ENCODE results near the gene RPSA. TPM values are rescaled to one million over a fixed set of nuclear protein-coding genes. Genes with fewer than 3 reads are reported as not detected.

The RPSA gene
- total RNA-seq, 4 donors from 2014 or later = 744 to 1,023 (median 854) TPM

DNA sequence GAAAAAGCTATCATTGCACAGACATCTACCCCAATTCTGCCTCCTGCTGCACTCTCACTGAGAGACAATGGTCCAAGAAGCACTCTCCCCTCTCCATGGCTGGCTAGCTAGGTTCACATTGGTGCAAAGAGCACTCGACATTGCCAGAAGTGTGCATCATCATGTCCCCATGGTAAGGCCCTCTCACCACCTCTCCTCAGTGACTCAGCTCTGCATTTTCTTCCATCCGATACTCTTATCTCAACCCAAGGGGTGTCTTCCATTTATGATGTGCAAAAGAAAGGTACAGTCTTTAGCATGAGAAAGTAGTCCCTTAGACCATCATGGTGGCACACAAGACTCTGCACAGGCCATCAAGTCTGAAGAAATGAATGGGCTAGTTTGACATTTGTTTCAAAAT, 14.0 kb downstream of the RPSA start:
- 94 to 95% methylated on average over 2 of the region's 2 CpGs for WGBS, 2 donors
- DNase-seq (ENCODE audit: low spot score in 2 of 2) = no peak
- Histone ChIP-seq H3K27me3 (no peaks in the 10 kb centered on the region), H3K27ac (no peak overlapping the region), H3K4me1 (peaks cover 0 to 6% (median 0%) of the 10 kb centered on the region in 4 donors), H3K36me3 (no peaks in the 10 kb centered on the region), H3K4me3 (no peak overlapping the region), H3K9me3 (no peaks in the 10 kb centered on the region)
- TF ChIP-seq EP300 (IDR thresholded peaks at IDR 0.05) = no peak
- no peak for TF ChIP-seq POLR2A (IDR thresholded peaks at IDR 0.05)
- TF ChIP-seq, protein P1, sequence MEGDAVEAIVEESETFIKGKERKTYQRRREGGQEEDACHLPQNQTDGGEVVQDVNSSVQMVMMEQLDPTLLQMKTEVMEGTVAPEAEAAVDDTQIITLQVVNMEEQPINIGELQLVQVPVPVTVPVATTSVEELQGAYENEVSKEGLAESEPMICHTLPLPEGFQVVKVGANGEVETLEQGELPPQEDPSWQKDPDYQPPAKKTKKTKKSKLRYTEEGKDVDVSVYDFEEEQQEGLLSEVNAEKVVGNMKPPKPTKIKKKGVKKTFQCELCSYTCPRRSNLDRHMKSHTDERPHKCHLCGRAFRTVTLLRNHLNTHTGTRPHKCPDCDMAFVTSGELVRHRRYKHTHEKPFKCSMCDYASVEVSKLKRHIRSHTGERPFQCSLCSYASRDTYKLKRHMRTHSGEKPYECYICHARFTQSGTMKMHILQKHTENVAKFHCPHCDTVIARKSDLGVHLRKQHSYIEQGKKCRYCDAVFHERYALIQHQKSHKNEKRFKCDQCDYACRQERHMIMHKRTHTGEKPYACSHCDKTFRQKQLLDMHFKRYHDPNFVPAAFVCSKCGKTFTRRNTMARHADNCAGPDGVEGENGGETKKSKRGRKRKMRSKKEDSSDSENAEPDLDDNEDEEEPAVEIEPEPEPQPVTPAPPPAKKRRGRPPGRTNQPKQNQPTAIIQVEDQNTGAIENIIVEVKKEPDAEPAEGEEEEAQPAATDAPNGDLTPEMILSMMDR (IDR thresholded peaks at IDR 0.05) = no peak

DNA sequence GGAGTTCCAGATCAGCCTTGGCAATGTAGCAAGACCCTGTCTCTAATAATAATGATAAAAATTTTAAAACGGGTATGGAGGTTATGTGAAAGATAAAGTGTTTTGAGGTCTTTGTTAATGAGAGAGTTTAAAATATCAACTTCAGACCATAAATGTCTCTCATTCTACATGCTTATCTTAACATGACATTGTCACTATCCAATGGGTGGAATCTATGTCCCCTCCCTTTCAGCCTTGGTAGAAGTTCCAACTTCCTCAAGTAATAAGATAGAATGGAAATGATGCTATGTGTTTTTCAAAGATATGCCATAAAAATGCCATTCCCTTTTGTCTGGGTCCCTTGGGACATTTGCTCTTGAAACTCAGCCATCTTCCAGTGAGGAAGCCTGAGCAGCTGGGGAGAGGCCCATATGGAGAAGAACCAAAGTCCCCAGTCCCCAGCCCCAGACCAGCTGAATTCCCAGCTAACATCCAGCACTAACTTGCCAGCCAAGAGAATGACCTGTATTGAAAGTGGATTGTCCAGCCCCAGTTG, 17.0 kb downstream of the RPSA start:
- TF ChIP-seq, protein P1 (IDR thresholded peaks at IDR 0.05) = no peak
- TF ChIP-seq EP300 (IDR thresholded peaks at IDR 0.05) (no peak), POLR2A (IDR thresholded peaks at IDR 0.05) (no peak)
- 88 to 95% methylated on average over 1 of the region's 1 CpG for WGBS, 2 donors
- H3K4me1 ChIP-seq = no peaks in the 10 kb centered on the region
- H3K27me3 ChIP-seq = no peaks in the 10 kb centered on the region
- no peak overlapping the region for H3K27ac ChIP-seq
- DNase-seq (ENCODE audit: low spot score in 2 of 2) = no peak
- no peaks in the 10 kb centered on the region for H3K9me3 ChIP-seq
- H3K36me3 ChIP-seq = no peaks in the 10 kb centered on the region
- no peak overlapping the region for H3K4me3 ChIP-seq

GRCh38 chr3:39426312-39426711, 19.8 kb downstream of the RPSA start:
- TF ChIP-seq POLR2A (IDR thresholded peaks at IDR 0.05) (no peak), EP300 (IDR thresholded peaks at IDR 0.05) (no peak)
- TF ChIP-seq, protein P1 (IDR thresholded peaks at IDR 0.05) = no peak
- Histone ChIP-seq H3K27ac (no peak overlapping the region), H3K4me3 (no peak overlapping the region), H3K27me3 (no peaks in the 10 kb centered on the region), H3K4me1 (no peaks in the 10 kb centered on the region), H3K36me3 (no peaks in the 10 kb centered on the region), H3K9me3 (no peaks in the 10 kb centered on the region)
- DNase-seq (ENCODE audit: low spot score in 2 of 2) = no peak
- 0 to 94% methylated on average over 1 of the region's 1 CpG for WGBS, 2 donors

GRCh38 chr3:39427506-39427905, 21.0 kb downstream of the RPSA start:
- Histone ChIP-seq H3K27me3 (no peaks in the 10 kb centered on the region), H3K4me3 (no peak overlapping the region), H3K36me3 (no peaks in the 10 kb centered on the region), H3K4me1 (no peaks in the 10 kb centered on the region), H3K9me3 (no peaks in the 10 kb centered on the region), H3K27ac (no peak overlapping the region)
- WGBS, 2 donors = 64 to 77% methylated on average over 1 of the region's 1 CpG
- no peak for DNase-seq (ENCODE audit: low spot score in 2 of 2)
- TF ChIP-seq EP300 (IDR thresholded peaks at IDR 0.05) = no peak
- no peak for TF ChIP-seq POLR2A (IDR thresholded peaks at IDR 0.05)
- TF ChIP-seq, protein P1 (IDR thresholded peaks at IDR 0.05) = no peak

GRCh38 chr3:39428745-39429201, 22.3 kb downstream of the RPSA start:
- Histone ChIP-seq H3K27ac (no peak overlapping the region), H3K36me3 (no peaks in the 10 kb centered on the region), H3K27me3 (no peaks in the 10 kb centered on the region), H3K4me1 (no peaks in the 10 kb centered on the region), H3K9me3 (no peaks in the 10 kb centered on the region), H3K4me3 (no peak overlapping the region)
- 51 to 67% methylated on average over 14 to 22 of the region's 22 CpGs for WGBS, 2 donors
- no peak for DNase-seq (ENCODE audit: low spot score in 2 of 2)
- TF ChIP-seq, protein P1 (IDR thresholded peaks at IDR 0.05) = no peak
- TF ChIP-seq EP300 (IDR thresholded peaks at IDR 0.05) (no peak), POLR2A (IDR thresholded peaks at IDR 0.05) (no peak)
